GM18526 (cell line): ENCODE results near the gene TSC22D4.

Experiments
- POLR2A ChIP-seq: IDR thresholded peaks from 3 replicates; pipeline ENCODE4 v1.6.1; 2011; ENCODE audit not compliant: insufficient read length; ENCODE audit errors: extremely low read depth

TSC22D4 gene

DNA sequence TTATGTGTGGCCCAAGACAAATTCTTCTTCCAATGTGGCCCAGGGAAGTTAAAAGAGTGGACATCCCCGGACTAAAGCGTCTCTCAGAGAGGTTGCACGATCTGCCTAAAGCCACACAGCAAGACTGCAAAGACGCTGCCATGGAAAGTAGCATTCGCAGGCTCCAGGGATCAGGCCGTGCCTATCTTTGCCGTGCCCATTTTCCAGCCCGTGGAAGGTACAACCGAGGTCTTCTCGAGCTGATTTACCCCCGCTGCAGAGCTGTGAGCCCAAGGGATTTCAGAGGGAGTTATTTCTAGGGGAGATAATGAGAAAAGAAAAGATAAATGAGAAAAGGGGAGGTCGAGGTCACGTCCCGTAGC lies 3.7 kb upstream of the TSC22D4 start:
- no peak for TF ChIP-seq POLR2A

GRCh38 chr7:100481466-100481865 lies 2.5 kb upstream of the TSC22D4 start:
- TF ChIP-seq POLR2A: no peak

- no peak for TF ChIP-seq POLR2A
Measured at GRCh38 chr7:100477871-100478267, 1.1 kb downstream of the TSC22D4 start.

DNA sequence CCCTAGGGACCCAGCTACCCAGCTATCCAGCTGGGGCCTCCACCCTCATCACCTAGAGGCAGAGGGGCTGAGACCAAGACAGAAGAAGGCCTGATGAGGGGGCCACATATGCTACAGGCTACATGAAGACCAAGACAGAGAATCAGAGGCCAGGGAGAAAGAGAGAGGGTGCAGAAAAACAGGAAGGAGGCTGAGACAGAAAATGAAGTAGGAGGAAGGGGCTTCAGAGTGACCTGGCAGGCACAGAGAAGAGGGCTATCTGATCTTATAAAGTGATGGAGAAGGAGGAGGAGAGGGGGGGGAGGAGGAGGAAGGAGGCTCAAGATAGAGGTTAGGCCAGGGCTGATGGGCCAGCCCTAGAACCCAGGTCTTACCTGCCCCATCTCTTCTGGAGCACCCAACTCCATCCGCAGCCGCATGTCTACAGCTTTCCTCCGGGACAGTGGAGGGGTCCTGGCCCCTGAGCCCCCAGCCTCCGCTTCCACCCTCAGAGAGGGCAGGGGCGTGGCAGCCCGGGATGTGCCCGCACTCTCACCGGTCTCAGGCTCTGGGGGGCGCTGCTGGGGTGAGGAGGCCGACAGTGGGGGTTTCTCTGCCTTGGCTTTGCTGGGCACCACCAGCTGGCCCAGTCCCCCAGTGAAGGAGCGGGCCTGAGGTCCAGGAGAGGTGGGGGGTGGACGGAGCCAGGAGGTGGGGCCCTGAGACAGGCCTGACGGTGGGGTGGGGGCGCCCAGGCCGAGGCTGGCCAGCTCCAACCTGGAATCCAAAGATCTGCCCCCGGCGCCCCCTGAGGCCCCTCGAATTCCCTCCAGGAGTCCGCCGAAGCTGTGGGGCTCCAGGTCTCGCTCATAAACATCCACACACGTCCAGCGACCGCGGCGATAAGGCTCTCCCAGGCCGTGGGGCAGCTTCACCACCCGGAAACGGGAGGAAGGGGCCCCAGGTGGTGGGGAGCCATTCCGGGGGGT lies 1.8 kb downstream of the TSC22D4 start:
- no peak for TF ChIP-seq POLR2A

- no peak for TF ChIP-seq POLR2A
Measured at GRCh38 chr7:100476101-100476780, 2.8 kb downstream of the TSC22D4 start.

DNA sequence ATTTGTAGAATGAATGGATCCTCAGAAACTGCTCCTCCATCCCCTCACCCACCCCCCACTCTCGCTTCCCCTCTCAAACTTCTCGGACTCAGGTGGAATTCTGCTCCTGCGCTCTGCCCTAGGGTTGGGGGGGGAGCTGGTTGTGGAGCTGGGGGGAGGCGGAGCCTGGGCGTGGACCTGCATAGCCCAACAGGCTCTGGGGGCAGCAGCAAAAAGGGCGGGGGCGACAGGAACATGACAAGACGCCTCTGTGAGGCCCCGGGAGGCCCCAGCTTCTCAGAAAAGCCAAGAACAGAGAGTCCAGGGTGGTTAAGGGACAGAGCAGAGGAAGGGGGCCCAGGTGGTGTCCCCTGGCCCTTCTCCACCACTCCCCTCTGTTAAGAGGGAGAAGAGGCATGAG lies 3.5 kb downstream of the TSC22D4 start:
- no peak for TF ChIP-seq POLR2A

GRCh38 chr7:100472854-100473499 lies 6.0 kb downstream of the TSC22D4 start:
- no peak for TF ChIP-seq POLR2A

- TF ChIP-seq POLR2A: no peak
Measured at GRCh38 chr7:100472121-100472851, 6.7 kb downstream of the TSC22D4 start.

DNA sequence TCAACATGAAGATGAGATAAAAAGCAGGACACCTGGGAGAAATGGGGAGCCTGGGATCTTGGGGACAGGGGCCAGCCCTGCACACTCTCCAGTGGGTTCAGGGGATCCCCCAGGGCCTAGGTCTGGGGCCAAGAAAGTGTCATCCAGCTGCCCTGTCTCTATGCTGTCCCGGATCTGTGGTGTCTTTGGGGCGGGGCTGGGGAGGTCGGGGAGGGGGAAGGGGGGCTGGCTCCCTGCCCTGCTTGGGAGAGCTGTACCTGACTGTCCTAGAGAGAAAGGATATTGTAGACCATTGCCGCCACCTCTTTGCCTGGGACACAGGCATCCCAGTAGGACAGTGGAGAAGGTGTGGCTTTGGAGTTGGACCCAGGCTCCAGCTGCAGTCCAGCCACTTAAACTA lies 8.0 kb downstream of the TSC22D4 start:
- TF ChIP-seq POLR2A: no peak

GRCh38 chr7:100469227-100470044 lies 9.6 kb downstream of the TSC22D4 start:
- no peak for TF ChIP-seq POLR2A

DNA sequence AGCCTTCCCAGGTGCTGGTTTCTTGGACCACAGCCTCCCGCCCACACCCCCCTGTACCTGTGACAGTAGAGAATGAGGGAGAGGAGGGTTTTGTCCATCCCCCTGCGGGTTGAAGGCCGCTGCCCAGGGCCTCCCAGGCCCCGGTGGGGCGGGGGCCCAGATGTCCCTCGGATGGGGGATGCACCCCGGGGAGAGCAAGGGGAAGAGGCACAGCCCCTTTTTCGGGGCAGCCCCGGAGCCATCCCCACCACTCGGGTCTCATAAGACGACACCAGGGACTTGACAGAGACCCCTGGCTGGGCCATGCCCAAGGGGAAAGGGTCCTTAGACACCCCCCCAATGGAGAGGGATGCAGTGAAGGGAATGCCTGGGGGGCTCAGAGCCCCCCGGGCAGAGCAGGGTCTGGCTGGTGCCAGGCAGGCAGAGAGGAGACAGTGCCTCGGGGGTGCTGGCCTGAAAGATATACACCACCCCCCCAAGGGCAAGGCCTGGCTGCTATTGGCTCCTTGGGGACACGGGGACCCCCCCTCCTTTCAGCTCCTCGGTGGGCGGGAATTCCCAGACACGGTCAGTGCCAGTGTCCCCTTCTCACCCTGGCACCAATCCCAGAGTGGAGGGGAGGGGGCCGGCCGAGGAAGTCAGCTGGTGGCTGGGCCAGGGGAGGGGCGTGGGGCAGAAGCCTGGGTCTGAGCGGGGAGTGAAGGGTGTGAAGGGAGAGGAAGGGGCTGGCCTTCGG lies 11.2 kb downstream of the TSC22D4 start:
- TF ChIP-seq POLR2A: no peak

DNA sequence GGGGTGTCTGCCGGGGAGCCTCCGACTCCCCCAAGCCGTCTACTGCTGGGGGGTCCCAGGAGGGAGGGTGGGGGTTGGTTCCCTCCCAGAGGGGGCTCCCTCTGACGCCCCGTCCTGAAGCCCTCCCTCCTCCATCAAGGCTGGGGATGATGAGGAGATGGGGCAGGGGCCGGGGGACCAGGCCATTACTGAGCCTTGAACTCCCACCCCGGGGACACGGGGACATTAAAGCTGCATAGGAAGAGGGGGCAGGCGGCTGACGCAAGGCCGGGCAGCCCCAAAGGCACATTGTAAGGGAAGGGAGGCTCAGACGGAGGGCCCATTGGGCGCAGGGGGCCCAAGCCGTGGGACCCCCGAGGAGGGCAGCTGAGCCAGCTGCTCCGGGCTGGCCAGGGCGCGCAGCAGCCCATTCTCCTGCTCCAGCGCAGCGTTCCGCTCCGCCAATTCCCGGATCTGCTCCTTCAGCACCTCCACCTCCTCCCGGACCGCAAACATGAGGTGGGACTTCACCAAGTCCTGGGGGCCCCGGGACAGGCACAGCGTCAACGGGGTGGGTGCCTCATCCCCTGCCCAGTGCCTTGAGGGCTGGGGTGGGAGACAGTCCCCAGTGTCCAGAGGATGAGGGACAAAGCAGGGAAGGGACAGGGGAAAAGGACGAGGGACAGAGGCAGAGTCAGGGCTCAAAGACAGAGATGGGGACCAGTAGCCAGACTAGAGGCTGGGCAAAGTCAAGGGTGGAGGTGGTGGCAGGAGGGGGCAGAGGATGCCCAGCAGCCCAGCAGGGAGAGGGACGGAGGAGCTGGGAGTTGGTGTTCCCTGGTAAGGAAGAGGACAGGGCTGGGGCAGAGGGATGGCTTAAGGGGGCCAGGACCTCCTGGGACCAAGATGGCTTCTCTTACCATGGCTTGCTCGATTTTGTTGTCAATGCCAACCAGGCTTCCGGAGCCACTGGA lies 12.1 kb downstream of the TSC22D4 start:
- no peak for TF ChIP-seq POLR2A

GRCh38 chr7:100465702-100466311 lies 13.2 kb downstream of the TSC22D4 start:
- TF ChIP-seq POLR2A: no peak

DNA sequence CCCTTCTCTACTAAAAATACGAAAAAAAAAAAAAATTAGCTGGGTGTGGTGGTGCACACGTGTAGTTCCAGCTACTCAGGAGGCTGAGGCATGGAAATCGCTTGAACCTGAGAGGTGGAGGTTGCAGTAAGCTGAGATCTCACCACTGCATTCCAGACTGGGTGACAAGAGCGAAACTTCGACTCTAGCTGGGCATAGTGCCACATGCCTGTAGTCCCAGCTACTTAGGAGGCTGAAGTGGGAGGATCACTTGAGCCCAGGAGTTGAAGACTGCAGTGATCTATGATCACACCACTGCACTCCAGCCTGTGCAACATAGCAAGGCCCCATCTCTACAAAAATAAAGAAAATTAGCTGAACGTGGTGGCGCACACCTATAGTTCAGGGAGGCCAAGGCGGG lies 13.7 kb downstream of the TSC22D4 start:
- no peak for TF ChIP-seq POLR2A
